Nephron (organoid): Measurements from ENCODE around the gene KLHDC7B.

Source experiments
- H3K27ac Mint-ChIP-seq, 3 experiments: 2 replicates each; pipeline ENCODE4 v1.8.0; 2020; ENCODE audit warnings: mixed read lengths in 3 of 3, mild to moderate bottlenecking in 2 of 3, moderate library complexity in 1 of 3
- H3K27me3 Mint-ChIP-seq: 2 replicates; pipeline ENCODE4 v1.8.0; 2021; ENCODE audit warnings: low read depth, mild to moderate bottlenecking, moderate library complexity, mixed read lengths
- H3K36me3 Mint-ChIP-seq: 2 replicates; pipeline ENCODE4 v1.8.0; 2020; ENCODE audit warnings: low read depth, mixed read lengths
- H3K4me1 Mint-ChIP-seq: 2 replicates; pipeline ENCODE4 v1.8.0; 2020; ENCODE audit warnings: mixed read lengths
- H3K4me3 Mint-ChIP-seq, 3 experiments: 2 replicates each; pipeline ENCODE4 v1.8.0; 2020; ENCODE audit warnings: mild to moderate bottlenecking in 3 of 3, mixed read lengths in 3 of 3, moderate library complexity in 2 of 3
- H3K9me3 Mint-ChIP-seq: 2 replicates; pipeline ENCODE4 v1.8.0; 2020; ENCODE audit warnings: mixed read lengths
- TF ChIP-seq, protein P1 (sequence below), 3 experiments: fragments of 200-600 bp; sonication (generic); IDR thresholded peaks; one replicate each; pipeline ENCODE4 v1.5.0; 2021; ENCODE audit warnings: antibody characterized with exemption in 3 of 3; ENCODE audit not compliant: unreplicated experiment in 3 of 3

Gene KLHDC7B

GRCh38 chr22:50579752-50580151 is 34.1 kb downstream of the KLHDC7B start:
- Mint-ChIP-seq H3K36me3 (peaks cover 16% of the 10 kb centered on the region), H3K4me3 (peak overlapping the region in 2 of 3 experiments; percentile 58 to 72), H3K9me3 (no peaks in the 10 kb centered on the region), H3K4me1 (peaks cover 6% of the 10 kb centered on the region), H3K27ac (peak overlapping the region in 1 of 3 experiments; percentile 23), H3K27me3 (no peaks in the 10 kb centered on the region)
- TF ChIP-seq, protein P1, sequence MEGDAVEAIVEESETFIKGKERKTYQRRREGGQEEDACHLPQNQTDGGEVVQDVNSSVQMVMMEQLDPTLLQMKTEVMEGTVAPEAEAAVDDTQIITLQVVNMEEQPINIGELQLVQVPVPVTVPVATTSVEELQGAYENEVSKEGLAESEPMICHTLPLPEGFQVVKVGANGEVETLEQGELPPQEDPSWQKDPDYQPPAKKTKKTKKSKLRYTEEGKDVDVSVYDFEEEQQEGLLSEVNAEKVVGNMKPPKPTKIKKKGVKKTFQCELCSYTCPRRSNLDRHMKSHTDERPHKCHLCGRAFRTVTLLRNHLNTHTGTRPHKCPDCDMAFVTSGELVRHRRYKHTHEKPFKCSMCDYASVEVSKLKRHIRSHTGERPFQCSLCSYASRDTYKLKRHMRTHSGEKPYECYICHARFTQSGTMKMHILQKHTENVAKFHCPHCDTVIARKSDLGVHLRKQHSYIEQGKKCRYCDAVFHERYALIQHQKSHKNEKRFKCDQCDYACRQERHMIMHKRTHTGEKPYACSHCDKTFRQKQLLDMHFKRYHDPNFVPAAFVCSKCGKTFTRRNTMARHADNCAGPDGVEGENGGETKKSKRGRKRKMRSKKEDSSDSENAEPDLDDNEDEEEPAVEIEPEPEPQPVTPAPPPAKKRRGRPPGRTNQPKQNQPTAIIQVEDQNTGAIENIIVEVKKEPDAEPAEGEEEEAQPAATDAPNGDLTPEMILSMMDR (IDR thresholded peaks at IDR 0.05; ENCODE audit: unreplicated experiment in 3 of 3): no peak

DNA sequence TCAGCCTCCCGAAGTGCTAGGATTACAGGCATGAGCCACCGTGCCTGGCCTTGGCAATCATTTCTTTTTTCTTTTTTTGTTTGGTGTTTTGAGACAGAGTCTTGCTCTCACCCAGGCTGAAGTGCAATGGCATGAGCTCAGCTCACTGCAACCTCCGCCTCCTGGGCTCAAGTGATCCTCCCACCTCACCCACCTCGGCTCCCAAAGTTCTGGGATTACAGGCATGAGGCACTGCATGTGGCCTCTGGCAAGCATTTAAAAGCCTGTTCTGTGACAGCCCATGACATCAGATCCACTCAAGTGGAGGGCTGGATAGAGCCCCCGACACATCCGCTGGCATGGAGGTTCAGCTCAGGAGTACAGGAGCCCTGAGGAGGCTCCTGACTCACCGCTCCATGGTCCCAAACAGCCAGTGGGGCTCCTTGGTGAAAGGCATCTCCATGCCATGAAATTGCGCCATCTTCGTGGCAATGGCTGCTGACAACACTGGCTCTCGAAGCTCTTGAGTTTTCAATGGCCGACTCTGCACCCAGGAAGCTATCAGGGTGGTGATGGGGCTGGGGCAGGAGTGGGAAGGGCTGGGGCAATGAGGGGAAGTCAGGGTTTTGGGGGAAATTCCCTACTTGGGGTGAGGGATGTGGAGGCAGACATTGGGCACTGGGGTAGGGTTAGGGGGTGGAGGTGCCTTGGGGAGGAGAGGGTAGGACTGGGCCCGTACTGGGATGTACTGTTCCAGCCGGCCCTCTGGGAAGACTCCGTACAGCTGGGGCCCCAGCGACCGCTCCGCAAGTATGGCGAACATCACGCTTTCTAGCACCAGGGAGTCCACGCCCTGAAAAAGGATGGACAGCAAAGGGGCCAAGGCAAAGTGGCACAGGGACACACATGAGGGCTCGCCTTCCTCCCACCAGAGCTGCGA is 35.6 kb downstream of the KLHDC7B start:
- no peak overlapping the region for H3K27ac Mint-ChIP-seq
- TF ChIP-seq, protein P1 (IDR thresholded peaks at IDR 0.05; ENCODE audit: unreplicated experiment in 3 of 3): no peak
- peak overlapping the region; percentile 83 to 89 (median 88) for H3K4me3 Mint-ChIP-seq
- peaks cover 6% of the 10 kb centered on the region for H3K4me1 Mint-ChIP-seq
- H3K27me3 Mint-ChIP-seq: no peaks in the 10 kb centered on the region
- H3K9me3 Mint-ChIP-seq: no peaks in the 10 kb centered on the region
- peaks cover 11% of the 10 kb centered on the region for H3K36me3 Mint-ChIP-seq

GRCh38 chr22:50581950-50582492 is 36.3 kb downstream of the KLHDC7B start:
- Mint-ChIP-seq H3K4me1 (peaks cover 6% of the 10 kb centered on the region), H3K27ac (peak overlapping the region; percentile 76 to 95 (median 86)), H3K36me3 (peaks cover 11% of the 10 kb centered on the region), H3K4me3 (peak overlapping the region; percentile 95 to 97 (median 95)), H3K27me3 (no peaks in the 10 kb centered on the region), H3K9me3 (no peaks in the 10 kb centered on the region)
- TF ChIP-seq, protein P1 (IDR thresholded peaks at IDR 0.05; ENCODE audit: unreplicated experiment in 3 of 3): no peak

DNA sequence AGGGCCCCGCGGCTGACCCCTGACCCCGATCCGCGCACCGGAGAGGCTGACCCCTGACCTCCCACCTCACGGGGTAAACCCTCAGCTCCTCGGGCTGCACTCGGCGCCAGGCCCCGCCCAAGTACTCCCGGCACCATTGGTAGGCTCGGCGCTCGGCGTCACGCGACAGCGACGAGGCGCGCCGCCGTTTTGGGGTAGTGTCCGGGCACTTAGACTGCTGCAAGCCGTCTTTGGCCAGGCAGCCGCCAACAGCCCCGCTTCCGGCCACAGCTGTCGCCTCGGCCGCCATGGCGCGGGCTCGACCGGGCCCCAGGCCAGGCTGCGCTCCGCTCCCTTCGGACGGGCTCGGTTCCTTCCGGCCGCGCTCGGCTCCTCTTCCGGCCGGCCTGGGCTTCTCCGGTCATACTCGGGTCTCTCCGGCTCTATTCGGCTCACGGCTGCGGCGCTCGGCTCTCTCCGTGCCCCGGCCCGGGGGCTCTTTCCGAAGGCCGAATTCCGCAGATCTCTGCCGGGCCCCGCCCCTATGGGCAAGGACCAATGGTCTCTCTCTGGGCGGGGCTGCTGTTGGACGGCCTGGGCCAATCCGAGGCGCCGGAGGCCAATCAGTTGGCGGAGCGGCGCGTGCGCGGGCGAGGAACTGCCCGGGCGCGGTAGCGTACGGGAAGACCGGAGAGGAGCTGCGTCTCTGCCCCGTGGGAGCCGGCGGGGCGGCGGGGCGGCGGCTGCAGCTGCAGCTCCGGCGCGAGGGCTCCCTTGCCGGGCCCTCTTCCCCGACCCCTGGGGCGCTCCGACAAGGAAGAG is 37.0 kb downstream of the KLHDC7B start, which contains the start of gene CHKB:
CHKB (minus strand) TSS at position 357 of the 801 bp plus-strand sequence; CDS start at position 289, 68 bp downstream.
- Mint-ChIP-seq H3K27ac (peak within 1 kb of the TSS; percentile 76 to 95 (median 94)), H3K9me3 (no peaks in the 10 kb centered on the region), H3K4me3 (peak within 1 kb of the TSS; percentile 95 to 97 (median 95)), H3K27me3 (no peaks in the 10 kb centered on the region), H3K36me3 (peaks cover 11% of the 10 kb centered on the region), H3K4me1 (peaks cover 6% of the 10 kb centered on the region)
- TF ChIP-seq, protein P1 (IDR thresholded peaks at IDR 0.05; ENCODE audit: unreplicated experiment in 3 of 3): no peak

DNA sequence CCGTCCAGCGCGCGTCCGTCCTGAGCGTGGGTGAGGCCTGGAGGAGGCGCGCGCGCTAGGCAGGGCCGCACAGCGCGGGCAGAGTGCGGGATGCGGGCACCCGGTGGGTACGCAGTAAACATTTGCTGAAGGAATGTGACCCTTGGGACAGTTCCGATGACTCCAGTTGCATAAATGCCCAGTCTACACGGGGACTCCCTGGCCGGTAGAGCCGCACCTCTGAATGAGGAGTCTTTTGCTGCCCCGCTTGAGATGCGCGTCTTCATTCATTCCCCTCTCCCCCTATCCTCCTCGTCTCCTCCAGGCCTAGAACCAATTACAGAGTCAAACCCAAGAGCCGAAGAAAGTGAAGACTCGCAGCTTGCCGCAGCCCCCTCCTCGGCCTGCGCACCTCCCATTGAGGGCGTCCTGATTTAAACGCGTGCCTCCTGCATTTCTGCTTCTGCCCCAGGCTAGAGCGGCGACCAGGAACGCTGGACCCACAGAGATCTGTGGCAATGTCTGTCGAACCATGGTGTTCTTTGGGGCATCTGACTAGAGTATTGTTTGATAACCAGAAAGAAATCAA is 37.7 kb downstream of the KLHDC7B start:
- no peaks in the 10 kb centered on the region for H3K9me3 Mint-ChIP-seq
- H3K4me3 Mint-ChIP-seq: peak overlapping the region; percentile 95 to 97 (median 95)
- TF ChIP-seq, protein P1 (IDR thresholded peaks at IDR 0.05; ENCODE audit: unreplicated experiment in 3 of 3): no peak
- H3K36me3 Mint-ChIP-seq: peaks cover 11% of the 10 kb centered on the region
- peak overlapping the region in 1 of 3 experiments; percentile 48 for H3K27ac Mint-ChIP-seq
- no peaks in the 10 kb centered on the region for H3K27me3 Mint-ChIP-seq
- H3K4me1 Mint-ChIP-seq: peaks cover 6% of the 10 kb centered on the region
